Measurements from ENCODE around the gene ADARB1. TPM values are rescaled to one million over a fixed set of nuclear protein-coding genes. Genes with fewer than 3 reads are reported as not detected.

The ADARB1 gene
- total RNA-seq, 1 donor from 2014 or later, result 25.8 TPM

GRCh38 chr21:45071874-45072737, 2.3 kb upstream of the ADARB1 start:
- H3K79me2 ChIP-seq (ENCODE audit: insufficient read depth, low read length), result peaks cover 22% of the 10 kb centered on the region
- no peak for TF ChIP-seq EZH2 (IDR thresholded peaks at IDR 0.05; ENCODE audit: insufficient read depth, low read length)
- TF ChIP-seq CTCF (IDR thresholded peaks at IDR 0.05; ENCODE audit: insufficient read depth, low read depth, low read length), result no peak
- Mint-ChIP-seq H3K4me3 (ENCODE audit: unreplicated experiment) (no peak overlapping the region), H3K27ac (ENCODE audit: unreplicated experiment) (no peak overlapping the region), H3K4me1 (ENCODE audit: low read depth, unreplicated experiment) (peaks cover 15% of the 10 kb centered on the region), H3K36me3 (ENCODE audit: low read depth, unreplicated experiment) (peaks cover 2% of the 10 kb centered on the region), H3K27me3 (ENCODE audit: low read depth, unreplicated experiment) (peaks cover 3% of the 10 kb centered on the region), H3K9me3 (ENCODE audit: unreplicated experiment) (no peaks in the 10 kb centered on the region)
- no peaks in the 10 kb centered on the region for H3K27me3 ChIP-seq (ENCODE audit: insufficient read depth, low read length)
- H4K20me1 ChIP-seq (ENCODE audit: insufficient read depth, low read length), result peaks cover 17% of the 10 kb centered on the region
- H3K4me1 ChIP-seq (ENCODE audit: insufficient read depth, low read length), result peaks cover 2% of the 10 kb centered on the region
- DNase-seq (ENCODE audit: low read depth) (no peak), FAIRE-seq (no peak)
- no peaks in the 10 kb centered on the region for H3K9me3 ChIP-seq (ENCODE audit: insufficient read depth, low read depth, low read length)
- no peak overlapping the region for H3K4me2 ChIP-seq (ENCODE audit: low read length)
- no peak overlapping the region for H3K4me3 ChIP-seq (ENCODE audit: insufficient read depth, low read depth, low read length)
- no peaks in the 10 kb centered on the region for H3K36me3 ChIP-seq (ENCODE audit: insufficient read depth, low read length)
- H2AFZ ChIP-seq (ENCODE audit: low read depth, low read length), result no peak overlapping the region
- H3K27ac ChIP-seq (ENCODE audit: low read depth, low read length), result no peak overlapping the region
- no peak overlapping the region for H3K9ac ChIP-seq (ENCODE audit: low read length)

GRCh38 chr21:45072738-45073300, 1.6 kb upstream of the ADARB1 start:
- H3K9ac ChIP-seq (ENCODE audit: low read length), result no peak overlapping the region
- peaks cover 2% of the 10 kb centered on the region for H3K4me1 ChIP-seq (ENCODE audit: insufficient read depth, low read length)
- H3K4me2 ChIP-seq (ENCODE audit: low read length), result peak overlapping the region; percentile 94
- H3K4me3 ChIP-seq (ENCODE audit: insufficient read depth, low read depth, low read length), result no peak overlapping the region
- H3K27me3 Mint-ChIP-seq (ENCODE audit: low read depth, unreplicated experiment), result peaks cover 3% of the 10 kb centered on the region
- peaks cover 25% of the 10 kb centered on the region for H3K79me2 ChIP-seq (ENCODE audit: insufficient read depth, low read length)
- no peak overlapping the region for H3K4me3 Mint-ChIP-seq (ENCODE audit: unreplicated experiment)
- H3K27ac ChIP-seq (ENCODE audit: low read depth, low read length), result no peak overlapping the region
- DNase-seq (ENCODE audit: low read depth) (no peak), FAIRE-seq (no peak)
- H3K36me3 ChIP-seq (ENCODE audit: insufficient read depth, low read length), result no peaks in the 10 kb centered on the region
- H3K9me3 ChIP-seq (ENCODE audit: insufficient read depth, low read depth, low read length), result no peaks in the 10 kb centered on the region
- H3K9me3 Mint-ChIP-seq (ENCODE audit: unreplicated experiment), result no peaks in the 10 kb centered on the region
- TF ChIP-seq EZH2 (IDR thresholded peaks at IDR 0.05; ENCODE audit: insufficient read depth, low read length) (no peak), CTCF (IDR thresholded peaks at IDR 0.05; ENCODE audit: insufficient read depth, low read depth, low read length) (no peak)
- H3K27ac Mint-ChIP-seq (ENCODE audit: unreplicated experiment), result no peak overlapping the region
- no peak overlapping the region for H2AFZ ChIP-seq (ENCODE audit: low read depth, low read length)
- H3K36me3 Mint-ChIP-seq (ENCODE audit: low read depth, unreplicated experiment), result peaks cover 2% of the 10 kb centered on the region
- no peaks in the 10 kb centered on the region for H3K27me3 ChIP-seq (ENCODE audit: insufficient read depth, low read length)
- H4K20me1 ChIP-seq (ENCODE audit: insufficient read depth, low read length), result peaks cover 17% of the 10 kb centered on the region
- H3K4me1 Mint-ChIP-seq (ENCODE audit: low read depth, unreplicated experiment), result peaks cover 15% of the 10 kb centered on the region

All from astrocyte (in vitro differentiated cells and primary cell).